Fibroblast of skin of right biceps (primary cell): ENCODE measurements around the gene VOPP1.

Experiments used
- DNase-seq: peaks from one replicate; pipeline ENCODE4 v3.0.0-alpha.2; 2013

Gene VOPP1

DNA sequence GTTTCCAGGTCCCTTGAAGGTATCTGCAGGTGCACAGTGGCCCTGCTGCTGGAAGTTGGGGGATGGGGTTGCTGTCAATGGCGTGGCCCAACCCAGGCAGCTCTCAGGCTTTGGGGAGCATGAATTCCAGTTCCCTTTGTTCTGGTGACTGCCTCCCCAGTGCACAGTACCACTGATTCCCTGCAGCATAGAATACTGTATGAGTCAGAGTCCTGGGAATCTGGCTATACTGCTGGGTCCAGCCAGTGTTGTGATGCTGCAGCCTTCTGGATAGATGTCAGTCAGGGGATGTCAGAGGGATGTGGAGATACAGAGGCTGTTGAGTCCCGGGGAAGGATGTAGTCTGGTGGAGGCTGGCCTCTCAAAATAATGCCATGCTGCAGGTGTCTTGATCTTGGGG lies 107.9 kb downstream of the VOPP1 start:
- DNase-seq, result no peak

DNA sequence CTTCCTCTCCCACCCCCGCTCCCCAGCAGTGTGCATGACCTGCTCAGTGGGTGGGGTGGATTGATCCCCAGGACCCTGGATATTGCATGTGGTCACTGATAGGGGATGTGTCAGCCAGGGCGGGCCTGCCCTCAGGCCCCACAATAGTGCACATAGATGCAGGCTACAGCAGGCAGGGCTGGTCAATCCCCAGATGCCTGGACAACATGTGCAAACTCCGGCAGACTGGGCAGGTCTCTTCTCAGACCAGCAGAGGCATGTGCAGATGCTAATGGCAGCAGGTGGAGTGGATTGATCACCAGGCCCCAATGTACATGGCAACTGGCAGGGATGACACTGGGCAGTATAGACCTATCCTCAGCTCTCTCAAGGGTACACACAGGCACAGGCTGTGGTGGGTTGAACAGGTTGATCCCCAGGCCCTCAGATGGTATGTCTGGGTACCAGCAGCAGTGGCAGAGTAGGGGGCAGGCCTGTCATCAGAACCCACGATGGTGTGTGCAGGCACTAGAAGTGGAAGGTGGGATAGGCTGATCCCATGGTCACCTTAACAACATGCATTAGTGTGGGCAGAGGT lies 108.5 kb downstream of the VOPP1 start:
- DNase-seq, result no peak

DNA sequence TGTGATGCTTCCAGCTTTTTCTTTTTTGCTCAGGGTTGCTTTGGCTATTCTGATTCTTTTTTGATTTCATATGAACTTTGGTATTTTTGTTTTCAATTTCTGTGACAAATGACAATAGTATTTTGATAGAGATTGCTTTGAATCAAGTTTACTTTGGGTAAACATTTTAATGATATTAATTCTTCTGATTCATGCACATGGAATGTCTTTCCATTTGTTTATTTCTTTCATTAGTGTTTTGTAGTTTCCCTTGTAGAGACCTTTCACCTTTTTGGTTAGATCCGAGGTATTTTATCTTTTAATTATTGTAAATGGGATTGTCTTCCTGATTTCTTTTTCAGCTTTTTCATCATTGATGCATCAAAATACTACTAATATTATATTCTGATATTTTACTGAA lies 114.0 kb downstream of the VOPP1 start:
- DNase-seq, result no peak

DNA sequence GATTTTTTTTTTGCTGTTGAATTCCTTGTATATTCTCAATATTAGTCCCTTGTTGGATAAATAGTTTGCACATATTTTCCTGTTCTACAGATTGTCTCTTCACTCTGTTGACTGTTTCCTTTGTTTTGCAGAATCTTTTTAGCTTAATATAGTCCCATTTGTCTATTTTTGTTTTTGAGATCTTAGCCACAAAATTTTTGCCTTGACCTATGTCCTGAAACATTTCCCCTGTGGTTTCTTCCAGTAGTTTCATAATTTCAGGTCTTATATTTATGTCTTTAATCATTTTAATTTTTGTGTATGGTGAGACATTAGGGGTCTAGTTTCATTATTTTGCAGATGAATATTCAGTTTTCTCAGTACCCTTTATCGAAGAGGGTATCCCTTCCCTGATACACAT lies 114.5 kb downstream of the VOPP1 start:
- DNase-seq, result no peak

DNA sequence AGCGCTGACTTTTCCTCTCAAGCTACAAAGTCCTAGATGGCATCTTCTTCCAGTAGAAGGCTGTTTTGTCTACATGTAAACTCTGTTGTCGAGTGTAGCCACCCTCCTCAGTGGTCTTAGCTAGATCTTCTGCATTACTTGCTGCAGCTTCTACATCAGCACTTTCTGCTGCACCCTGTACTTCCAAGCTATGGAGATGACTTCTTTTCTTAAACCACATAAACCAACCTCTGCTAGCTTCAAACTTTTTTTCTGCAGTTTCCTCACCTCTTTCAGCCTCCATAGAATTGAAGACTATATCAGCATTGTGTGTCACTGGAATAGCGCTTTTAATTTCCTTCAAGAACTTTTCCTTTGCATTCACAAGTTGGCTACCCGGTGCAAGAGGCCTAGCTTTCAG lies 119.3 kb downstream of the VOPP1 start:
- no peak for DNase-seq

DNA sequence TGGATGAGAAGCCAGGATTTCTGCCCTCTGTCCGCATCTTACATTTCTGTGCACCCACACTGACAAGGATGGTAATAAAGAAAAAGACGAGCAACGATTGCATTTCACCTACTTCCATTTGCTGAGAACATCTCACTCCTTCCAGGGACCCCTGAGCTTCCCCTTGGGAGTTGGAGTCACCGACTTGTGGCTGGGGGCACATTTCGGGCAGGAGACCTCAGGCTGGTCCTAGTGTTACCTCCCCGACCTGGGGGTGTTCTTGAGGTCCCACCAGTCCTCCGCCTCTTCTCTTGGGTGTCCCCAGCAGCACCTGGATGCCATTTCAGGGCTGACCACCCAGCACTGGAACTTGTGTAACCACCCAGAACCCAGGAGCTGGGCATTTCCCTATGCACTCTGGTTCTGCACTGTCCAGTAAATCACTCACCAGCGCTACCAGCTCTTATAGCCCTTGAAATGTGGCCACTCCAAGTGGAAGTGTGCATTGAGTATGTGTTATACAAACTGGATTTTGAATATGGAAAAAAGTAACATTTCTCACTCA lies 122.2 kb downstream of the VOPP1 start:
- DNase-seq, result no peak

DNA sequence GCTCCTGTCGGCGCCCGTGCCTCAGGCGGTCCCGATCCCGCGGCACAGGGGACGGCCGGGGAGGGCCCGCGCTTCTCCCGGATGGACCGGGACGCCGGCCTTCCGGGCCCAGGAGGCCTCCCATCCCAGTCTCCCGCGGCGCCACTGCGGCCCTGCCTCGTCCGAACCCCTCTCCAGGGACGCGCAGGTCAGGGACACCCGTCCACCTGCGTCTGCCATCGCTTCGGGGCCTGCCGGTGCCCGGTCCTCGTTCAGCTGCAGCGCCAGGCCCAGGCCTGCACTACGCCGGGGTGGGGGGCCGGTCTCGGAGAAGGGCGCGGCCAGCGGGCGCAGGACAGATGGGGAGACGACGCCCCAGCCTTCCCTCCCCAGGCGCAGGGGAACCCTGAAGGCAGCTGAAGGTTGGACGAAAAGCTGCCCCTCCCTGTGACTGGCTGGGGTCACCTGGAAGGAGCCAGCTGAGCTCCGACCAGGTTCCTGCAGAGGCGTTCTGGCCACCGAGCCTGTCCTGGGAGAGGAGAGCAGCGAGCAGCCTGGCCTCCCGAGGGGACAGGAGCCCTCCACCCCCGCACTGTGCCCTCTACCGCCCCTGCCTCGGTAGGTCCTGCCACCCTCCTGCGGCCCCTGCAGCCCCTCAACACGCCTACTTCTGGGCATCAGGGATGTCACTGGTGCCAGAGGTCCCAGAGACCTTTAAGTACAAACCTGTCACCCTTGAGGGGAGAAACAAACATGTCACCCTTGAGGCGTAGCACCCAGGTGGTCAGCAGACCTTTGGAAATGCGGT lies 122.9 kb downstream of the VOPP1 start:
- no peak for DNase-seq

DNA sequence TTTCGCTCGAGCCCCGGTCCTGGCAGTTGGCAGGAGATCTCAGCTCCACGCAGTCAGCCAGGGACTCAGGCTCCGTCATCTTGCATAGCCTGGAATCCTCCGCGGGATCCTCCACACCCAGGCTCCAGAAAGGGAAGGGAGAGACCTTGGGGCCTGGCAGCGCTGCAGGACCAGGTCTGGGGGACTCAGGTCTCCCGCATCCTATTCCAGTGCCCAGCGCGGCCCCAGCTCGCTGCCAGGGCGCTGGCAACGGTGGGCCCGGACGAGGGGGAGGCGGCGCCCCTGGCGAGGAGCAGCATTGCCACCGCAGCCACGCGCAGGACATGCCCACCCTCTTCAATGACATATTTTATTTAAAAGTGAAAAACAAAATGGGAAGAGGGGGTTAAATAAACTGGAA lies 123.8 kb downstream of the VOPP1 start:
- no peak for DNase-seq

DNA sequence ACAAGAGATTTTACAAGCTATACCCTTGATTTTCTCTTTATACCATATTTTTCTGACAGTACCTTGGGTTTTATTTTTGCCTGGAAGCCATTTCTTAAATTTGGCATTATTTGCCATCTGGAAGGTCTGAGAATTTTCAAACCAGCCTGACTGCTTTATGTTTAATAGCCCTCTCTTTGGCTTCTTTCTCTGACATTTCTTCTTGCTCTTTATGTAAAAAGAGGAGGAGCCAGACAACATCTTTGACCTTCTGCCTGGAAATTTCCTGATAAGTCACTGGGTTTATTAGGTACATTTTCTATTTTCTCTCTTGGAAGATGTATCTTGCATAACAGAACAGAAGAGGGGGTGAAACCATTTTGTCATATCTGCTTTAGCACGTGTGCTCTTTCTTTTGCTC lies 127.5 kb downstream of the VOPP1 start:
- no peak for DNase-seq

DNA sequence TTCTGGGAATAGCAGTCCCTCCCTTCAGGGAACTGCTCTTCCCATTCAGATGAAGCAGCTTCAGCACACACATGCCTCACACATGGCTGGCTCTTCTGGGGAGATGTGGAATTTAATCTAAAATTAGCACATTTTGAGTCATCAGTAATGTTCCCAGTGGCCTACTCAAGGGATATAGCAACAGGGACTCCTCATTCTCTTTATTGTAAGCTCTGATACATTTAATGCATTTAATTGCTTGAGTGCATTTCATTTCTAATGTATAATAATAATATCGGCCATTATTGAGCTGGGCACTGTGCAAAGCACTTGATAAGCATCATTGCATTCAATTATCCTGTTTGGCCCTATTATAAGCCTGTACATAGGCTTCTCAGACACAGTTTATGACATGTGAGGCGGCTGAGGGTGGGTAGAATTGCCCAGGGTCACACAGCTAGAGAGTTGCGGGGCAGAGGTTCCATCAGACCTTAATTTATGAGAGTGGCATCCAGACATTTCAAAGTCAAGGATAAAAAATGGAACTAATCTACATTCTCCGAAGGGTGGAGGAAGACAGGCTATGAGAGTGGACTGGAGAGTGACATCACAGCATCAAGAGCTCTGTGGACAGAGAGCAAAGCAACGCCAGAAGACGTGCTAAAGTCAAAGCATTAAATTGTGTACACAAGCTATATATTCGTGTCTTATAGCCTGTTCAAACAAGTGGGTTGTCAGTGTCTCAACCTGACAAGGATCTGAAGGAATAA lies 130.4 kb downstream of the VOPP1 start:
- DNase-seq, result peak; percentile 90

DNA sequence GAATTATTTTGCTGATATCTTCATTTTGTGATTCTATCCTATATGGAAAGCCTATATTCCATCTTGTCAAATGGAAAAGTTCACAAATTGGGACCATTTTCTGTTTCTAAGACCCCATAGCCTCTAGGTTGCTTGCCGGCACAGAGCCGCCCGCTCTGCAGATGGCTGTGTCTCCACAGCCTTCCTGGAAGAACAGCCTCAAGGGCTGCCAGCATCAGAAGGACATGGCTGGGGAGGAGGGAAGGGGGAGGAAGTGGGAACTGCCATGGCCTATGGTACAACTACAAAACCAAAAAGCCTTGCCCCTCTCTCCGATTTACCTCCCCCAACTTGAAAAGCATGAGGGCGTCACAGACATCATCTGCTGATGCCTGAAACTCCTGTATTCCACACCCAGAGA lies 131.3 kb downstream of the VOPP1 start:
- no peak for DNase-seq

DNA sequence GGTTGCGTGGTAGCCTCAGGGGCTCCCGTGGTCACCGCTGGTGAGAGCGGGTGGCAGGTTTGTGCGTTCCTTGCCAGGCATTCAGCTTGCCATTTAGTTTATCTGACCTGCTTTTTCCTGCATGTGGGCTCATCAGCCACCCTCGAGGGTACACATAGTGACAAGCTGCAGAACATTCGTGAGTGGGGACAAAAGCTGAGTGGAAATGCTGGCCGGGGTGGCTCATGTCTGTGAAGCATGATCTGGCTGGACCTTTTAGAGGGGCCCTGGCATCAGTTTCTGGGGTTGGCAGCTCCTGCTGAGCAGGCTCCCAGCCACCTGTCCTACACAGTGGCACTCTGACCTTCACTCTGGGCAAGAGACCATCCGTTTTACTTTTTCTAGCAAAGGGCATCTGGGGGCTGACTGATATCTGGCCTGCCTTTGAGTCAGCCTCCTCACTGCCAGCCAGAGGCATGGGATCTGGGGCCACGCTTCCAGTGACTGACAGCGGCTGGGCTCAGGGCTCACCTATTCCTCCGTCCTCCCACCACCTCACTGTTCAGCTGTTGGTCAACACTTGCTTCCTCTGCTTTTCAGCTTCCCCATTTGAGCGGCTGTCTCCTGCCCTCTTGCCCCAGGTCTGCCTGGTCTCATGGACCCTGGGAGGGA lies 132.1 kb downstream of the VOPP1 start:
- no peak for DNase-seq

DNA sequence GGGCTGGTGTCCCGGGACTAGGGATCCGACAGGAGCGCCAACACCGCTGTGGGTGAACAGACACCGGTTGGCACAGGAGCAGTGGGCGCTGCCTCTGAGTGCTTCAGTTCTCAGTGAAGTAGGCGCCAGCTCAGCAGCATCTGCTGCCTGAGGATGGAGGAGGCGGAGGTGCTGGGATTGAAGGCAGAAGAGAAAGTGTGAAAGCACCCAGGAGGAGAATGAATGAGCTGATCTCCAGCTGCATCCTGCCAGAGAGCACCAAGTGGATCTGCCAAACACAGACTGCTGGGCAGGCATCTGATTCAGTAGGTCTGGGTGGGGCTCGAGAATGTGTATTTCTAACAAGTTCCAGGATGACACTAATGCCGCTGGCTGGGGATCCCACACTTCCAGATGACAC lies 132.7 kb downstream of the VOPP1 start:
- no peak for DNase-seq

DNA sequence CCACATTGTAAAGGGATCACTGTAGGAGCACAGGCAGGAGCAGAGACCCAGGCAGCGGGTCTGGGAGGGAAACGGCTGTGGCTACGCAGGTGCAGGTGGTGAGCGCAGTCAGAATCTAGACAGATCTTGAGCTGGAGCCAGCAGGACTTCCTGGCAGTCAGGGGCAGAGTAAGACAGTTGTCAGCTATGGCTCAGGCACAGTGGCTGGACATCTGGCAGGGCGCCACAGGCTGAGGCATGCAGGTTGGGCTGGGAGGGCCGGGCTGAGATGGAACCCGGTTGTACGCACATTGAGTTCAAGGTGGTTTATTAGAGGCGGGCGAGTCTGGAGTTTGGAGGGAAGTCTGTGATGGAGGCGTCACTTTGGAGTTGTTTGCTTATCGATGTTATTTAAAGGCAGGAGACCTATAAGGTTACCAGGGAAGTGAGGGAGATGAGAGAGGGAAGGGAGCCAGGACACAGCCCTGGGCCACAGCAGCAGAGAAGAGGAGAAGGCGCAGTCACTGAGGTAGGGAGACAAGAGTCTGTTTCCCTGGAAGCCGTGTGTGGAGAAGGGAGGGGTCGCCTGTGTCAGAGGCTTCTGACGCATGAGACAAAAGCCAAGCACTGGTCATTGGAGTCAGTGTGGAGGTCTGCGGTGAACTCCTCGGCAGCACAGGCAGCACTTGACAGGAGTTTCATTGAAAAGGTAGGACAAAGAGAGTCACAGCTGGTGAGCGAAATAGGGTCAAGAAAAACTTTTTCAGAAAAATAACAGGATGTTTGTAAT lies 133.4 kb downstream of the VOPP1 start:
- no peak for DNase-seq

DNA sequence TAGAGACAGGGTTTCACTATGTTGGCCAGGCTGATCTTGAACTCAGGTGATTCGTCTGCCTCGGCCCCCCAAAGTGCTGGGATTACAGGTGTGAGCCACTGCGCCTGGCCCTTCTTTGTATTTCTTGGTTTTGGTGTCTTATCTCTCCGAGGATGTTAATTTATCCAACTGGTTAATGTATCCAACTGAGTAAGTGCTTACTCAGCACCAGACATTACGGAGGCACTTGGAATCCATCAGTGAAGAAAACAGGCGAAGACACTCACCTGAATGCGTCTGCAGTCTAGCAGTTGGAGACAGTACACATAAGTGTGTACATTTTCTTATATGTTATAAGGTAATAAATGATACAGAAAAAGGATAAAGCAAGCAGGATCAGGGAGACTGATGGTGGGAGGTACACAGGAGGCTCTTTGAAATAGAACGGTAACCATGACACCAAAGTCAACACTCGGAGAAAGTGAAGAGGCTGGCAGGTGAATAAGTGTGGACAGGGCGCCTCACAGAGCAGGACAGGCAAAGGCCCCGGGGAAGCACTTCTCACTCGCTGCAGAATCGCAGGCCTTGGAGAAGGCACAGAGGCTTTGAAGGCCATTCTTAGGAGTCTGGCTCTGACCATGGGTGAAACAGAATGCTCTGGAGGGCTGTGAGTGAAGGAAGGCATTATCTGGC lies 134.1 kb downstream of the VOPP1 start:
- DNase-seq, result no peak

DNA sequence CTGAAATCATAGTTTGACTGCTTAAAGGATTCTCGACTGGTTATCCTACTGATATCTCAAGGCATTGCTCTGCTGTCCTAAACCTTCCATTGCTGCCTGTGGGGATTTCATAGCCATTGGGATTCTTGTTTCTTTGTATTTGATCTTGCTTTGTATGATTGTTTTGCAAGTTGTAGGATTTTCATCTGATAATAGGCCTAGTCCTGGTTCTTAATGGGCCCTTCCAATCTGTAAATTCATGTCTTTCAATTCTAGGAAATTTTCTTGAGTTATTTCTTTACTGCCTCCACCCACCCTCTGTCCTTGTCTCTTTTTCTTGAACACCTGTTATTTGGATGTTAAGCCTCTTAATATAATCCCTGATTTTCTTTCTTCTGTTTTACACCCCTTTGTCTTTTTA lies 134.9 kb downstream of the VOPP1 start:
- DNase-seq, result no peak

DNA sequence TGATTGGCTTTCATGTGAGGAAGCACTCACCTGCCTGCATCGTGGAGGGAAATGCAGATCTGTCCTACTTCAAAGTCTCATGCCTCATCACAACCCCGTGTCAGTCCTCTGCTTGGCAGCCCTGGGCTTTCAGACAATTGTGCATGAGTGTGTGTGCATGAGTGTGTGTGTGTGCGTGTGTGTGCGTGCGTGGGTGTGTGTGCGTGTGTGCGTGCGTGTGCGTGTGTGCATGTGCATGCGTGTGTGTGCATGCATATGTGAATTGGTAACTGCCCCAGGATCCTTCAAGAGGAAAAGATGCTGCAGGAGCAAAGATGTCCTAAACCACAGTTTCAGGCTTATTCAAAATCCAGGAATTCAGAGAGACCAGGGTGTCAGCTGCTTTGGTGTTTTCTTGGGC lies 135.8 kb downstream of the VOPP1 start:
- DNase-seq, result no peak

DNA sequence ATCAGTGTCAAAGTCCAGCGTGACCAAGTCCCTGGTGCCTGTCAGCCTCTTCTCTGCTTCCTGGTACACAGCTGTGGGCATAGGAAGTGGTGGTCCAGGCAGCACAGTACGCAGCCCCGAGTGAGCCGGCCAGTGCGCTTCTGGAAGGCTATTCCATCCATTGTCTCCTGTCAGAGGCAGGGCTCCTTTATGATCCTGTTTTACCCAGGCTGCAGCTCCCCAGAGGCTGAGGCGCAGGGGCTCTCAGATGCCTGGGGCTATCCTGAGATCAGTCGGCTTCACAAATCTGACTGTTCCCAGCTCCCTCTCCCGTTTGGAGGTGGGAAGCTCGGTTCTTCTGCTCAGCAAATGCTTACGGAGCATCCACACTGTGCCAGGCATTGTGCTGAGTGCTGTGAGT lies 136.8 kb downstream of the VOPP1 start:
- DNase-seq, result no peak

DNA sequence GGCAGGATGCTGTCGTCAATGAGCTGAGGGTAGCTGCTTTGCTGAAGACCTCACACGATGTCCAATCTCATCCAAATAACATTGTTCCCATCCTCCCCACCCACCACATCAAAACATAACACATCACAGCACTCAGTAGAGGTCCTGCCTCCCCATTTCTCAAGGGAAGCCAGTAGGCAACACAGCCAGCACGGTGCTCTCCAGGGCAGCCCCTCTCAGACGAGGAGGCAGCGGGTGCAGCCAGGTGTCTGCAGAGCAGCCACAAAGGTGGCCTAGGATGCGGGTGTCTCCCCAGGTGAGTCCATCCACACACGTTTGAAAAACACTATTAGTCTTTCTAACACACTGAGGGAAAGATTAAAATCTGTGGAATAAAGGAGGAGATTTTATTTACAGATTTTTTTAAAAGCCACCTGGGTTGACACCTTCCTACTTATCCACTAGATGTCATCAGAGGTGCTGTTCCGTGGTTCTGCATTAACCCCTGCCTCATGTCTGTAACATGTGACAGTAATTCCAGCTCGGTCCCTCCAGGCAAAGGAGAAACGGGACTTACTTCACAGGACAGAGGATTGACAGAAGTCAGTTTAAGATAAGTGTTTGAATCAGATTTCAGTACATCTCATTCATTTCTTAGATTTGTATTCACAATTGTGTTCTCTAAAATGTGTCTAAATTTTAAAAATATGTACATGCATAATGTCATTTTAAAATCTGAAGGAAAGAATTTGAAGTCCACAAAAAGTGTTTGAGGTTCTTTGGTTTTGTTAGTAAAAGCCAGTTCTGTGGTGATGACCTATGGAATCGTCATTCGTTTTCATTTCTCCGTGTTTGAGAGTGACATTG lies 139.1 kb downstream of the VOPP1 start:
- peak; percentile 56 for DNase-seq

DNA sequence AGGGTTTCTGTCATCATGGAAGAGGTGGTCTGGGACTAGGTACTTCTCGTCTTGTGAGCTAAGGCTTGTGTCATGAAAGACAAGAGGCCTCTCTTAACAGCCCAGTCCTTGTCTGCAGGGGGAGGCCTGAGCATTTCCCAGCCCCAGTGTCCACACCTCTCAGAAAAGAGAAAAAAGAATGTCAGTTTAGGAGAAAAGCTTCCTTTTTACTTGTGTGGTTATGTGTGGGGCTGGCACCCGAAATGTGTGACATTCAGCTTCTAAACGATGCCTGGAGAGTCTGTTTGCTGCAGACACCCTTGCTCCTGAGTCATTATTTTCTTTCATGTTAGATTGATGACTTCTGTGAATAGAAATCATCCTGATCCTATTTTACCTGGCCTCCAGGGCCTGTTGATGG lies 139.8 kb downstream of the VOPP1 start:
- DNase-seq, result no peak

DNA sequence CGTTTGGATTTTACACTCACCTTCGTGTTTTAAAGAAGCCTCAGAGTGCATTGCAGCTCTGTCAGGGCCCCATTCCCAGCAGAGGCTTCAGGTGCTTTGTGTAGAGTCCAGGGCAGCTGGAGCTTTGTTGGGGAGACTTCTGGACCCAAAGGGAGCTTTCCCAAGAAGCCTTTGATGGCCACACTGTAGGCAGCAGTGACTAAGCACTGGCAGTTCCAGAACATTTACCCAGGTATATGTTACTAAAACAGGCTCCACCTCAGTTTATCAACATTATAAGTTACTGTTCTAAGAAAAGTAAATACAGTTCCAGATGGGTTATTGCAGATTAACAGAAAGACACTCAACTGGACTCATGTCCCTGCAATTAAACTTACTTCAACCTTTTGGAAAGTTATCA lies 140.4 kb downstream of the VOPP1 start:
- DNase-seq, result no peak
